NCI-H2196 treated with DMSO at 0.1 percent for 48 hours (cell line): ENCODE results near the gene SLC52A1.

Experiments
- DNase-seq: peaks from one replicate; lab custom pipeline; 2025; ENCODE audit not compliant: unreplicated experiment; lab: John Stamatoyannopoulos, UW

SLC52A1 gene

GRCh38 chr17:4994081-4994595 is 41.1 kb downstream of the SLC52A1 start:
- DNase-seq, result no peak

- DNase-seq, result no peak
Observed at GRCh38 chr17:4987767-4988567, 47.3 kb downstream of the SLC52A1 start.

GRCh38 chr17:4986951-4987766 is 48.1 kb downstream of the SLC52A1 start, which contains the start of gene CAMTA2:
Gene CAMTA2 (minus strand): TSS chr17:4987675. CDS start chr17:4986222, 1,453 bp downstream.
- peak; percentile 19 for DNase-seq

GRCh38 chr17:4986403-4986802 is 48.8 kb downstream of the SLC52A1 start:
- DNase-seq, result no peak
